HEK293 (cell line): ENCODE results near the gene PRX.
A peak's percentile ranks its signal among the peaks of the same experiment; 100 is the strongest.

Experiments
- CTCF ChIA-PET: fragments of 350-600 bp; formaldehyde crosslinking; extraction: SDS; loops from one replicate; lab custom pipeline; 2021; ENCODE audit warnings: antibody characterized with exemption; lab: Yijun Ruan, JAX
- POLR2A ChIA-PET: fragments of 300-600 bp; formaldehyde crosslinking; extraction: SDS; loops from one replicate; lab custom pipeline; 2020; ENCODE audit warnings: antibody characterized with exemption, inconsistent platforms; lab: Yijun Ruan, JAX
- H3K27ac ChIP-seq: fragments of 200-500 bp; sonication (Bioruptor generic); 2 replicates; pipeline ENCODE4 v1.5.1; 2014; ENCODE audit warnings: low read depth, low read length, control low read depth, inconsistent platforms; ENCODE audit errors: extremely low read depth
- H3K36me3 ChIP-seq, 2 experiments: fragments of 200-500 bp in 1 of 2; sonication (Bioruptor generic) in 1 of 2; 1 replicate in 1 of 2; 2 replicates in 1 of 2; pipeline ENCODE4 v1.5.1; 2014 to 2017; ENCODE audit warnings: inconsistent platforms in 2 of 2, low read length in 2 of 2; ENCODE audit not compliant: control insufficient read depth in 2 of 2, insufficient read depth in 1 of 2
- H3K4me1 ChIP-seq: fragments of 200-500 bp; sonication (Bioruptor generic); 2 replicates; pipeline ENCODE4 v1.5.1; 2014; ENCODE audit warnings: mild to moderate bottlenecking, low read length, inconsistent platforms; ENCODE audit not compliant: control insufficient read depth, insufficient read depth
- H3K4me3 ChIP-seq: 2 replicates; pipeline ENCODE4 v1.5.1; 2011; ENCODE audit warnings: low read depth, mild to moderate bottlenecking, control low read depth, low read length, moderate library complexity
- H3K9me3 ChIP-seq: fragments of 200-500 bp; sonication (Bioruptor generic); 2 replicates; pipeline ENCODE4 v1.5.1; 2014; ENCODE audit warnings: low read depth, low read length, inconsistent platforms; ENCODE audit not compliant: control insufficient read depth, insufficient read depth
- EGR2 ChIP-seq: fragments of 450-650 bp; formaldehyde crosslinking; IDR thresholded peaks from 2 replicates; pipeline ENCODE4 v1.5.1; 2016; ENCODE audit warnings: low read depth, missing biosample characterization, missing genetic modification characterization
- GLIS2 ChIP-seq: fragments of 450-650 bp; formaldehyde crosslinking; IDR thresholded peaks from 2 replicates; pipeline ENCODE4 v1.5.1; 2016; ENCODE audit warnings: missing biosample characterization, missing genetic modification characterization
- KLF16 ChIP-seq: fragments of 450-650 bp; formaldehyde crosslinking; IDR thresholded peaks from 2 replicates; pipeline ENCODE4 v1.5.1; 2017; ENCODE audit warnings: missing biosample characterization, missing genetic modification characterization
- KLF17 ChIP-seq: fragments of 450-650 bp; formaldehyde crosslinking; IDR thresholded peaks from 2 replicates; pipeline ENCODE4 v1.5.1; 2016; ENCODE audit warnings: missing biosample characterization, missing genetic modification characterization
- KLF9 ChIP-seq: fragments of 450-650 bp; formaldehyde crosslinking; IDR thresholded peaks from 2 replicates; pipeline ENCODE4 v1.5.1; 2016; ENCODE audit warnings: missing biosample characterization, missing genetic modification characterization, low read depth
- PRDM1 ChIP-seq: fragments of 450-650 bp; formaldehyde crosslinking; IDR thresholded peaks from 2 replicates; pipeline ENCODE4; 2016; ENCODE audit warnings: missing biosample characterization, missing genetic modification characterization
- SP2 ChIP-seq: fragments of 450-650 bp; formaldehyde crosslinking; IDR thresholded peaks from 2 replicates; pipeline ENCODE4 v1.5.1; 2016; ENCODE audit warnings: missing biosample characterization, missing genetic modification characterization
- TRIM28 ChIP-seq: IDR thresholded peaks from 2 replicates; pipeline ENCODE4 v1.6.1; 2011; ENCODE audit warnings: low read length, control low read depth, borderline replicate concordance
- YY2 ChIP-seq: fragments of 450-650 bp; formaldehyde crosslinking; IDR thresholded peaks from 2 replicates; pipeline ENCODE4 v1.5.1; 2016; ENCODE audit warnings: missing biosample characterization, missing genetic modification characterization
- ZBTB21 ChIP-seq: fragments of 450-650 bp; formaldehyde crosslinking; IDR thresholded peaks from 2 replicates; pipeline ENCODE4 v1.5.1; 2017; ENCODE audit warnings: missing biosample characterization, missing genetic modification characterization
- ZFP3 ChIP-seq: fragments of 450-650 bp; formaldehyde crosslinking; IDR thresholded peaks from 2 replicates; pipeline ENCODE4 v1.5.1; 2016; ENCODE audit warnings: low read depth, missing biosample characterization, missing genetic modification characterization
- ZFP69B ChIP-seq: fragments of 450-650 bp; formaldehyde crosslinking; IDR thresholded peaks from 2 replicates; pipeline ENCODE4 v1.5.1; 2016; ENCODE audit warnings: missing biosample characterization, missing genetic modification characterization
- ZNF174 ChIP-seq: fragments of 450-650 bp; formaldehyde crosslinking; IDR thresholded peaks from 2 replicates; pipeline ENCODE4 v1.5.0; 2017; ENCODE audit warnings: missing biosample characterization, mild to moderate bottlenecking, missing genetic modification characterization
- ZNF202 ChIP-seq: fragments of 450-650 bp; formaldehyde crosslinking; IDR thresholded peaks from 2 replicates; pipeline ENCODE4 v1.5.1; 2016; ENCODE audit warnings: missing biosample characterization, missing genetic modification characterization, borderline replicate concordance
- ZNF214 ChIP-seq: fragments of 450-650 bp; formaldehyde crosslinking; IDR thresholded peaks from 2 replicates; pipeline ENCODE4 v1.5.1; 2017; ENCODE audit warnings: missing biosample characterization, mild to moderate bottlenecking, missing genetic modification characterization, borderline replicate concordance
- ZNF239 ChIP-seq: fragments of 450-650 bp; formaldehyde crosslinking; IDR thresholded peaks from 2 replicates; pipeline ENCODE4 v1.5.1; 2016; ENCODE audit warnings: missing biosample characterization, missing genetic modification characterization
- ZNF274 ChIP-seq, 2 experiments: fragments of 200-500 bp in 1 of 2; fragments of 450-650 bp in 1 of 2; sonication (Bioruptor generic) in 1 of 2; formaldehyde crosslinking in 1 of 2; IDR thresholded peaks; 2 replicates each; pipeline versions ENCODE4 v1.5.1 to v1.6.1; 2014 to 2016; ENCODE audit warnings: borderline replicate concordance in 1 of 2, inconsistent platforms in 1 of 2, low read length in 1 of 2, missing biosample characterization in 1 of 2, missing genetic modification characterization in 1 of 2
- ZNF366 ChIP-seq: fragments of 450-650 bp; formaldehyde crosslinking; conservative IDR thresholded peaks from 2 replicates; pipeline ENCODE4 v1.5.1; 2016; ENCODE audit warnings: missing biosample characterization, missing genetic modification characterization
- ZNF404 ChIP-seq: fragments of 450-650 bp; formaldehyde crosslinking; IDR thresholded peaks from 2 replicates; pipeline ENCODE4 v1.5.1; 2017; ENCODE audit warnings: missing biosample characterization, missing genetic modification characterization
- ZNF514 ChIP-seq: fragments of 450-650 bp; formaldehyde crosslinking; IDR thresholded peaks from 2 replicates; pipeline ENCODE4 v1.5.1; 2016; ENCODE audit warnings: missing biosample characterization, missing genetic modification characterization
- ZNF548 ChIP-seq: fragments of 450-650 bp; formaldehyde crosslinking; IDR thresholded peaks from 2 replicates; pipeline ENCODE4 v1.5.1; 2016; ENCODE audit warnings: missing biosample characterization, missing genetic modification characterization
- ZNF558 ChIP-seq: fragments of 450-650 bp; formaldehyde crosslinking; IDR thresholded peaks from 2 replicates; pipeline ENCODE4 v1.5.1; 2016; ENCODE audit warnings: missing biosample characterization, missing genetic modification characterization
- ZNF621 ChIP-seq: fragments of 450-650 bp; formaldehyde crosslinking; IDR thresholded peaks from 2 replicates; pipeline ENCODE4 v1.5.1; 2017; ENCODE audit warnings: missing biosample characterization, missing genetic modification characterization
- ZNF626 ChIP-seq: fragments of 450-650 bp; sonication (Bioruptor Pico); formaldehyde crosslinking; IDR thresholded peaks from 2 replicates; pipeline ENCODE4 v1.5.1; 2018; ENCODE audit warnings: missing biosample characterization, missing genetic modification characterization, inconsistent platforms
- ZNF677 ChIP-seq: fragments of 450-650 bp; IDR thresholded peaks from 2 replicates; pipeline ENCODE4 v1.5.0; 2018; ENCODE audit warnings: missing biosample characterization, mild to moderate bottlenecking, missing genetic modification characterization, moderate library complexity
- ZNF768 ChIP-seq: fragments of 450-650 bp; formaldehyde crosslinking; IDR thresholded peaks from 2 replicates; pipeline ENCODE4 v1.5.1; 2018; ENCODE audit warnings: missing biosample characterization, mild to moderate bottlenecking, missing genetic modification characterization
- ZNF792 ChIP-seq: fragments of 450-650 bp; formaldehyde crosslinking; IDR thresholded peaks from 2 replicates; pipeline ENCODE4 v1.5.1; 2016; ENCODE audit warnings: missing biosample characterization, missing genetic modification characterization
- ZSCAN16 ChIP-seq: fragments of 450-650 bp; formaldehyde crosslinking; IDR thresholded peaks from 2 replicates; pipeline ENCODE4 v1.5.1; 2016; ENCODE audit warnings: missing biosample characterization, missing genetic modification characterization
- ZXDB ChIP-seq: fragments of 450-650 bp; formaldehyde crosslinking; IDR thresholded peaks from 2 replicates; pipeline ENCODE4 v1.5.1; 2016; ENCODE audit warnings: missing biosample characterization, missing genetic modification characterization
- TF ChIP-seq, protein P1 (sequence below): fragments of 450-650 bp; formaldehyde crosslinking; IDR thresholded peaks from 2 replicates; pipeline ENCODE4 v1.5.1; 2016; ENCODE audit warnings: missing biosample characterization, missing genetic modification characterization

The PRX gene

DNA sequence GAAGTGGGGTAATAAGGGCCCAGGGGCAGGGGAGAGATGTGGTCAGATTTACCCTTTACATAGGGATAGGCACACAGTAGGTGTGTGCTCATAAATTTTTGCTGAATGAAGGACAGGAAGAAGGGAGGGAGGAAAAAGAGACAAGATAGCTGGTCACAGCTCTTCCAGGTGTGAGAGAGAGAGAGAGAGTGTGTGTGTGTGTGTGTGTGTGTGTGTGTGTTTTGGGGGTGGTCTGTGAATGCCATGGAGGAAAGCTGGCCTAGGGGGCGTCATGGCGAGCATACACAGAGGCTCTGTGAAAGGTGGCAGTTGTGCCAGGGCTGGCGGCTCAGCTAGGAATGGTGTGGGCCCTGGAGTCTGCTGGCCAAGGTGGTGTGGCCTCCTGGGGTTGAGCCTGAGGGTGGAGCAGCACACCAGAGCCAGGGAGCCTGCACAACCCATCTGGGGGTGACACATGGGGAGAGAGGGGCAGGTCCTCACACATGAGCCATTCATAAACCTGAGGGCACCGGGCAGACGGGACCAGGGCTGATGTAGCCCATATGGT, 6.0 kb upstream of the PRX start (continued):
- no peak for TF ChIP-seq KLF9 (tag by site-specific recombination)
- peak; percentile 41; the same call in 1 of the 2 replicates for TF ChIP-seq ZFP69B (tag by site-specific recombination)
- no peak for TF ChIP-seq ZBTB21
- TF ChIP-seq ZNF677 (tag by site-specific recombination): no peak
- TF ChIP-seq ZNF792 (tag by site-specific recombination): 0 out of 2 replicates have a peak, but pooled peaks have one; percentile 17
- no peak for TF ChIP-seq PRDM1
- 0 out of 2 replicates have a peak, but pooled peaks have one; percentile 17 for TF ChIP-seq ZXDB (tag by site-specific recombination)
- no peak for TF ChIP-seq YY2
- no peak for TF ChIP-seq ZNF239 (tag by site-specific recombination)
- no peak for TF ChIP-seq ZNF404
- peak; percentile 41; the same call in 1 of the 2 replicates for TF ChIP-seq ZNF548
- no peak for TF ChIP-seq ZNF626 (tag by site-specific recombination)
- TF ChIP-seq ZNF274 (IDR thresholded peaks at IDR 0.05; ENCODE audit: low read length): no peak
- 0 out of 2 replicates have a peak, but pooled peaks have one; percentile 48 for TF ChIP-seq ZNF274 (tag by site-specific recombination; IDR thresholded peaks at IDR 0.05; ENCODE audit: borderline replicate concordance)
- no peak for TF ChIP-seq ZNF621
- TF ChIP-seq ZNF174 (tag by site-specific recombination): no peak

GRCh38 chr19:40418040-40418439, 4.9 kb upstream of the PRX start:
- POLR2A ChIA-PET: interaction anchor here (0.8 kb wide), 1 partner anchor 113 kb away, joined by 4 read pairs; no protein-coding TSS in a partner anchor
- no peak overlapping the region for H3K27ac ChIP-seq
- H3K4me1 ChIP-seq: peaks cover 14% of the 10 kb centered on the region
- TF ChIP-seq ZNF768 (tag by site-specific recombination) (peak; percentile 95; the same call in 1 of the 2 replicates), ZNF202 (tag by site-specific recombination) (no peak), PRDM1 (peak; percentile 84), ZFP3 (tag by site-specific recombination) (no peak), ZNF366 (tag by site-specific recombination) (peak; percentile 100), ZNF514 (tag by site-specific recombination) (0 out of 2 replicates have a peak, but pooled peaks have one; percentile 17)
- TF ChIP-seq, all 188 proteins: peak for 4
- CTCF ChIA-PET: interaction anchor here (0.7 to 3.4 kb wide), 7 partner anchors 8 to 216 kb away, joined by 3 to 40 read pairs (median 4); partner anchors contain the start of genes BLVRB, SERTAD1 and SERTAD3
- peaks cover 9 to 12% of the 10 kb centered on the region in 2 experiments for H3K36me3 ChIP-seq
- no peak overlapping the region for H3K4me3 ChIP-seq
- no peaks in the 10 kb centered on the region for H3K9me3 ChIP-seq

DNA sequence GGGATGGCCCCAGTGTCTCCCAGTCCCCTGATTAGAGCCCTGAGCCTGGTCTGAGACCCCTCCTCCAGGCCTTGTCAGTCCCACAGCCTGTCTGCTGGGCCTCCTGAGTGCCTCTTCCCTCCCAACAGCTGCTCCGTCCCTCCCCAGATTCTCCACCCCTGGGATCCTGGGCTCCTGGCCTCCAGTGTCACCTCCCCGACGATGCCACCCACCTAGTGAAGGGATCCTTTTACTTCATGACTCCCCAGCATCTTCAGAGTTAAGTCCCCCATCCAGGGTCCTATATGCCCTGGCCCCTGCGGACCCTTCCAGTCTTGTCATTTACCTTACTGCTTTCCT, 4.4 kb upstream of the PRX start:
- Histone ChIP-seq H3K27ac (peak overlapping the region; percentile 30; the same call in 1 of the 2 replicates), H3K36me3 (peaks cover 5 to 10% of the 10 kb centered on the region in 2 experiments), H3K4me1 (peaks cover 14% of the 10 kb centered on the region), H3K4me3 (no peak overlapping the region), H3K9me3 (no peaks in the 10 kb centered on the region)
- POLR2A ChIA-PET: interaction anchor here (0.6 to 1.2 kb wide), 4 partner anchors 26 to 389 kb away, joined by 3 to 4 read pairs (median 4); no protein-coding TSS in a partner anchor
- CTCF ChIA-PET: interaction anchor here (0.7 to 1.8 kb wide), 6 partner anchors 8 to 113 kb away, joined by 3 to 5 read pairs (median 4); partner anchors contain the start of genes BLVRB, SERTAD1 and SERTAD3
- no peak for TF ChIP-seq KLF17 (tag by site-specific recombination)
- TF ChIP-seq GLIS2: 0 out of 2 replicates have a peak, but pooled peaks have one; percentile 31
- no peak for TF ChIP-seq ZNF558 (tag by site-specific recombination)
- no peak for TF ChIP-seq EGR2 (tag by site-specific recombination)
- no peak for TF ChIP-seq TRIM28
- no peak for TF ChIP-seq ZNF626 (tag by site-specific recombination)
- no peak for TF ChIP-seq ZSCAN16 (tag by site-specific recombination)
- TF ChIP-seq, protein P1, sequence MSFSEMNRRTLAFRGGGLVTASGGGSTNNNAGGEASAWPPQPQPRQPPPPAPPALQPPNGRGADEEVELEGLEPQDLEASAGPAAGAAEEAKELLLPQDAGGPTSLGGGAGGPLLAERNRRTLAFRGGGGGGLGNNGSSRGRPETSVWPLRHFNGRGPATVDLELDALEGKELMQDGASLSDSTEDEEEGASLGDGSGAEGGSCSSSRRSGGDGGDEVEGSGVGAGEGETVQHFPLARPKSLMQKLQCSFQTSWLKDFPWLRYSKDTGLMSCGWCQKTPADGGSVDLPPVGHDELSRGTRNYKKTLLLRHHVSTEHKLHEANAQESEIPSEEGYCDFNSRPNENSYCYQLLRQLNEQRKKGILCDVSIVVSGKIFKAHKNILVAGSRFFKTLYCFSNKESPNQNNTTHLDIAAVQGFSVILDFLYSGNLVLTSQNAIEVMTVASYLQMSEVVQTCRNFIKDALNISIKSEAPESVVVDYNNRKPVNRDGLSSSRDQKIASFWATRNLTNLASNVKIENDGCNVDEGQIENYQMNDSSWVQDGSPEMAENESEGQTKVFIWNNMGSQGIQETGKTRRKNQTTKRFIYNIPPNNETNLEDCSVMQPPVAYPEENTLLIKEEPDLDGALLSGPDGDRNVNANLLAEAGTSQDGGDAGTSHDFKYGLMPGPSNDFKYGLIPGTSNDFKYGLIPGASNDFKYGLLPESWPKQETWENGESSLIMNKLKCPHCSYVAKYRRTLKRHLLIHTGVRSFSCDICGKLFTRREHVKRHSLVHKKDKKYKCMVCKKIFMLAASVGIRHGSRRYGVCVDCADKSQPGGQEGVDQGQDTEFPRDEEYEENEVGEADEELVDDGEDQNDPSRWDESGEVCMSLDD (tag by site-specific recombination): no peak; the same call in 1 of the 2 replicates
- 0 out of 2 replicates have a peak, but pooled peaks have one; percentile 8 for TF ChIP-seq SP2 (tag by site-specific recombination)
- TF ChIP-seq ZNF214 (tag by site-specific recombination): no peak
- no peak for TF ChIP-seq KLF16 (tag by site-specific recombination)
- no peak for TF ChIP-seq ZNF621
